ENCODE results near the gene ADCY7. TPM values are rescaled to one million over a fixed set of nuclear protein-coding genes. Genes with fewer than 3 reads are reported as not detected.
A peak's percentile ranks its signal among the peaks of the same experiment; 100 is the strongest.
"Not testable (repeated sequence)": the region's sequence is repeated elsewhere in the genome, so short reads cannot be mapped to it uniquely, and the experiment has no call there.

Gene ADCY7
- total RNA-seq (2014; rRNA removed; shearing (Covaris generic)) = 38.8 and 53.7 TPM in 2 replicates
- 19.7 and 29.7 TPM in 2 replicates for polyA plus RNA-seq (2015; cell fraction: cytosol; rRNA removed)
- polyA plus RNA-seq (2015; cell fraction: nucleus; rRNA removed) = 62.0 and 79.5 TPM in 2 replicates

DNA sequence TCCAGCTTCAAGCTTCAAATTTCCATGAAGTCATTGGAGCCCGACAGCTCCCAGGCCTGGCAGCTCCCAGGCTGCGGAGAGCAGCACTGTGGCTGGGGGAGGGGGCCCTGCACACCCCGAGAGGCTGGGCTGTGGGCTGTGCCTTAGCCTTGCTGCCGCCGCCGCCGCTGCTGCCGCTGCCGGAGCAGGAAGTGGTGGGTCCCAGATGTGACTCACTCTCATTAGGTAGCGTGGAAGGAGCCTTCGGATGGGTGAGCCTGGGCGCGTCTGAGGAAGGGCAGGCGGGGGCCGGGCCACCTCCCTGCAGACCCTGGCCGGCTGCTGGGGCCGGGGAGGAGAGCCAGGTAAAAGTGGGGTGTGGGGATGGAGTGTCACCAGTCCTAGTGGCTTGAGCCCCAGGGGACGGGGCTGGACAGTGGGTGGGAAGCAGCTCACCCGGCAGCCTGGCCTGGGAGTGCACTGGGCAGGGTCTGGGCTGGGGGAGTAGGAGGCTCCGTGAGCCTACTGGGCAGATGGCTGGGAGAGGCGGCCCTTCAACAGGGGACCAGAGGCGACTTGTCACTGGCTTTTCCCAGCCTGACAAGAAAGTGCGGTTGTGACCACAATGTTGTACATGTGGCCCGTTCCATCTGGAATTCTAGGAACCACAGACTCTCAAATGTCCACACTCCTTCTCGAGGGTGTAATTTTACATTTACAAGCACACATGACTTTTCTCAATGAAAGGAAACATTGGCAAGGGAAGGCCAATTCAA lies at the start of gene ADCY7:
Gene ADCY7 (plus strand): TSS at position 215 of the 755 bp plus-strand sequence. CDS start 21,629 bp downstream, outside the sequence.
- peak; percentile 91 for DNase-seq (ENCODE audit: low read depth)

DNA sequence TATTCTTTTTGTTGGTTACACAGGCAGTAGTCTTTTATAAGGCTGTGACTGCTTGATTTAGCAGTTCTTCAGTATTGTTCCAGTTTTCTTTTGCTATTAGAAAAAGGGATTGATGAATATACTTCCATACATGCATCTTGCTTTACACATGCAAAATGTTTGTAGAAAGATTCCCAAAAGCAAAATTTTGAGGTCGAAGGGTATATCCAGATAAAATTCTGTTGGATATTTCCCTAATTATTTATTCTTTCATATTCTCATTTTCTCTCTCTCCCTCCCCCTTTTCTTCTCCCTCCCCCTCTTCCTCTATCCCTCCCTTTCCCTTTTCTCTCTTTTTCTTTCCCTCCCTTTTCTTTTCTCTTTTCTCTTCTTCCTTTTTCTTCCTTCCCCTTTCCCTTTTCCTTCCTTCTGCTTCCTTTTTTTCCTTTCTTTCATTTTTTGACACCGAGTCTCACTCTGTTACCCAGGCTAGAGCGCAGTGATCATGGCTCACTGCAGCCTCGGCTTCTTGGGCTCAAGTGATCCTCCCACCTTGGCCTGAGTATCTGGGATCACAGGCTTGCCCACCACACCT lies 46.9 kb upstream of the ADCY7 start:
- no peak for DNase-seq (ENCODE audit: low read depth)

DNA sequence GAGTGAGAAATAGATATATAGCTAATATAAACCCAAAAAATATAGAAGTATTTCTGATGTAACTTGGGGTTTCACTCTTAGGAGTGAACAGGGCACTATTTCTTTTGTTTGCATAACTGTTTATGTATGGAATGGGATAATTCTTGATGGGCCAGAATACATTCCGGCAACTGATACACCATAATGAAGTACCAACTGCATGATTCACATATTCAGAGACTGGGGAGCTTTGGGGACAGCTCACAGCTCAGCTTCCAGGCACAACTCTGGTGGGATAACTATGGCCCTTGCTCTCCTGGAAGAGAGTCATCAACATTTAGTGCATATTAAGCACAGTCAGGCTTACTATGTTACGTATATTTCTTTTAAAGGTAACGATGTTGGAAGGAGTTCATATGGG lies 42.1 kb upstream of the ADCY7 start:
- no peak for DNase-seq (ENCODE audit: low read depth)

DNA sequence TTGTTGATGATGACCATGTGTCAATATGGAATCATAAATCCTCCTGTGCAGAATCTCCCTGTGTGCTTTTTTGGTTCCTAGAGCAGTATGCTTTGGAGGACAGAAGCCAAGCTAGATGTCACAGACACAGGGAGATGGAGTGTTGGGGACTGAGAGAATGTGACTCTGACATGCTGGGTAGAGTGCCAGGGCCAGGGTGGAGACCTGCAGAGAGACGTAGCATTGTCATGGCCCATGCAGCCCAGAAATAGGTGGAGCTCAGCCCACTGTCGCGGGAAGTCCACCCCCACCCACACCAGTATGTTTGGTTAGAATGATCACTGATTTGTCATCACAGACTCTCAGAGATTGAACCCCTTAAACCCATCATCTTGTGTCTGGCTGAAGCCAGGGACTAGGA lies 39.2 kb upstream of the ADCY7 start:
- no peak for DNase-seq (ENCODE audit: low read depth)

DNA sequence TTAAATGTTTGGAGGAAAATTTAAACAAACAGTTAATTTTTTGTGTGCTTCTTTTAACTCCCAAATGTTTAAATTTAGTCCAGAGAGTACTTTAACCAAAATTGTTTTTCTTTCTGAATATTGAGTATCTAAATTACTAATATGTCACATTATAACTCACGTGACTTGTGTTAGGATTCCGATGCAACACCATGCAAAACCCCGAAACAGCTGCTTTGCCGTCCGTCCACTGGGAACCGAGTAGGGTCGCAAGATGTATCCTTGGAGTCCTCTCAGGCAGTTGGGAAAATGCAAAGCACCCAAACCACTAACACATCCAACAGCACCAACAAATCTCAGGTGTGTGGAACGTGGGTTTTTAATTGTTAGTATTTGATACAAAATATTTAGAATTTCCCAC lies 38.7 kb upstream of the ADCY7 start:
- no peak for DNase-seq (ENCODE audit: low read depth)

DNA sequence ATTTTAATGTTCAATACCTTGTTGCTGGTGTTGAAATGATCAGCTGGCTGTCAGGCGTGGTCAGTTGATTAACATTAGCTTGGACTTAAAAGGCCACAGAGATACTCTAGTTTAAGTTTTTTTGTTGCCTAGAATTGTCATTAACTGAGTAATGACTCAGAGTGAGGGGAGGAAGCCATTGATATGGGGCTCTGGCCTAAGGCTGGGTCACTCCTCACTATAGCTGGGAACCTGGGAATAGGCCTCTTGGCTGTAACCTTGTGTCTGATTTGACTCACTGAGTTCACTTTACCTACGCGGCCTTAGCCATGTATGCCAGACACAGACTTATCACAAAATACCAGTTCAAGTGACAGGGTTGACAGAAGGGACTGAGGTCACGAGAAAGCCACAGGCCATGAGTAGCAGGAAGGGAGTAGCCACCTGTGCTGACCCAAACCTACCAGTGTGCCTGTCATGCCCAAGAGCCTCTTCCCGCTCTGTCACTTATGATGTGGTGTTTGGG lies 37.9 kb upstream of the ADCY7 start:
- DNase-seq (ENCODE audit: low read depth) = no peak

DNA sequence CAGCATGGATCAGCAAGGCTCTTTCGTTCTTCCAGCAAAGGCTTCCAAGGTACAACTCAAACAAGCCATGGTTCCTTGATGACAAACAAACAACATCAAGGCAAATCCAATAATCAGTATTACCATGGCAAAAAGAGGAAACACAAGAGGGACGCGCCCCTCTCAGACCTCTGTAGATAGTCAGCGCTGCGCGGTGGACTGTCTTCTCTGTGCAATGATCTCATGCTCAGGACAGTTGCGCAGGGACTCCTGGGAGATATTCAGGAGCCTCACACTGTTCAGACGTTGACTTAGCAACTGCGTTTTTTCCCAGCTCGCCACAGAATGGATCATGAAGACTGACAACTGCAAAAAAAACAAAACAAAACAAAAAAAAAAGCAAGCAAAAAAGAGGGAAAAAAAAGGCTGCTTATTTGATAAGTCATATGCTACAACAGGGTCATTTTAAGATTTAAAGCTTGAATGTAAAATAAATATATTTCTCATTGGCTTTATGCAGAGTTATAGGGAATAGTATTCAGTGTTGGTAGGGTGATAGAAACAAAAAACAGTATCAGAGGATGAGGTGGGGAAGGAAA lies 37.1 kb upstream of the ADCY7 start:
- DNase-seq (ENCODE audit: low read depth) = no peak

DNA sequence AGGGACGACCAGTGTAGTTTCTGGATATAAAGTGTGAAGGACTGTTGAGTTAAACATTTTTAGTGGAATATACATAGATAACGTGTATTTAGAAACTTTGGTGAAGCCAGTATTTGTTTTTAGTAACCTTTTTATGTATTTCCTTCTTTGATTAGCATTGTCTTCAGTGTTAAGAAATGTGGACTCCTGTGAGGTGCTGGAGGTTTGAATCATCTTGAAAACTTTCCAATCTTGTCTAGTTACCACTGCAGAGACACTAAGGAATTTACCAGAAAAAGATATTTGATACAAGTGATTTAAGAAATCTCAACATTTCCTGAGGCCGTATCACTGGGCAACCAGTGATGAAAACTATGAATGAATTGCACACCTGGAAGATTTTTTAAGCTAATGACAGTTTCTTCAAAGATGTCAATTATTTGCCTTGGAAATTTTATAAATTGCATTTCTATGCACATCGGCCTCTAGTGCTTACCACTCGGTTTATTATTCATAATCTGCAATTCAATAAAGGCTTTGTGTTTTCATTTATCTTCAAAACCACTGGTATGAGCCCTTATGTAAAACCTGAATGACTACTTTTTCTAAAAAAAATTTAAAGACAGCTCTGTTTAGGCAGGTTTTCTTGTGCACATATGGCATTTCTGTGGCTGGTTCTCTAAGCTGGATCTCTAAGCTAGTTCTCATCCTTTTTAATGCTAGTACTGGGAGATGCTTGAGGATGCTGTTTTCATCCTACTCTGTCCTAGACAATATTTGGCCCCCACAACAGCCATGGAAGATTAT lies 31.4 kb upstream of the ADCY7 start:
- DNase-seq (ENCODE audit: low read depth) = no peak

DNA sequence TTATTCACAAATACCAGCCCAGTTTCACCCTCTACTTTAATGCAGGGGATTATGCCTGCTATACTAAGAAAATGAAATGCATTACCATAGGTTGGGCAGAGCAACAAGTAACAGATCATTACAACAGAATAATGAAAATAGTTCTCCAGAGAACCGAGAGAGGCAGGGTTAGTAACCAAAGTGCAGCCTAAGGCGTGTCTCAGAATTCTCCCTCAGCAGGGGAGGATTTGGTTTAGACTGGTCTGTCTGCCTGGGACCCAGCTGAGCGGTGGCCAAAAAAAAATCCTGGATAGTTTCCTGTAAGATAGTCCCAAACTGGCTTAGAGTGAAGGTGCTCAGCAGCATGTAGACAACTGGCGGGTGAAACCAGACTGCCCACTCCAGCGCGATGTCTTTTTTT lies 30.8 kb upstream of the ADCY7 start:
- no peak for DNase-seq (ENCODE audit: low read depth)

DNA sequence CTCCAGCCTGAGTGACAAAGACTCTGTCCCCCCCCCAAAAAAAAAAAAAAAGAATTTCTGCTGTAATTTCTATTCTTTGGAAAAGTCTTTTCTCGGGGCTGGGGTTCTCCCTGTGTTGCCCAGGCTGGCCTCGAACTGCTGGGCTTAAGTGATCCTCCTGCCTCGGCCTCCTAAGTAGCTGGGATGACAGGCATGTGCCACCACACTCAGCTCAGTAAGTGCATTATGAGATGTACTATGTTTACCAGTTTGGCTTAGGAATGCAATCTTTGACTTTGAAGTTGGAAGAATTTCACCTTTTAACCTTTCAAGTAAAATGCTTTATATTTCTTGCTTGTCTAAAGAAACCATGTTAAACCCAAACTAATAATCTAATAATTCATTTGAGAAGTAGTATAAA lies 28.0 kb upstream of the ADCY7 start:
- no peak for DNase-seq (ENCODE audit: low read depth)

DNA sequence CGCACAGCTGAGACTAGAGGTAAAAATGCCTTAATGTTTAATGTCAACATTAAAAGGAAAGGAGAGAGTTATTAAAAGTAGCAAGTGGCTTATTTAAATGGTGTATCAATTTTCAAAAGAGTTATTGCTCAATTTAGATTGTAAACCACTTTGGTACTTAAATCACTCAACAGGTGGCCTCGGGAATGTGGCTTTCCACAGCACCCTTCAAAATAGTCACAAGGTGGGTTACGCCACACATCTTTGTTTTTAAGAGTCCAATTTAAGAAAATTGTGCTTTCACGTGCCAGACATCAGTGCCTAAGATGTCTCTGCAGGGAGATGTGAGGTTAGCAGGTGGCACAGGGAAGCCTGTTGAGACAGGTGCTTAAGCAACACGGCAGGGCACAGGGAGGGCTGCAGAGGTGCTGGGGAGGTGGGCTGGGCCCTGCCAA lies 27.5 kb upstream of the ADCY7 start:
- no peak for DNase-seq (ENCODE audit: low read depth)

DNA sequence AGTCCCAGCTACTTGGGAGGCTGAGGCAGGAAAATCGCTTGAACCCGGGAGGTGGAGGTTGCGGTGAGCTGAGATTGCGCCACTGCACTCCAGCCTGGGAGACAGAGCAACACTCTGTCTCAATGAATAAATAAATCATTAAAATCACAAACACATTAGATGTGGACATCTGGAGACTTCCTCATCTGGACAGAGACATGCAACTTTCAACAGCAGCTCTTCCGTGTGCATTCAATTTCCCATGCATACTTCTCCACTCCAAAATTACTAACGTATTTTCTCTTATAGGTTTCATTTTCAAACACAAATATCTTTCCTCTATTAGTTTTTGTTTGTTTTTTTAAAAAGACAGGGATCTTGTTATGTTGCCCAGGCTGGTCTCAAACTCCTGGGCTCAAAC lies 23.3 kb upstream of the ADCY7 start:
- not testable (repeated sequence) for DNase-seq (ENCODE audit: low read depth)

DNA sequence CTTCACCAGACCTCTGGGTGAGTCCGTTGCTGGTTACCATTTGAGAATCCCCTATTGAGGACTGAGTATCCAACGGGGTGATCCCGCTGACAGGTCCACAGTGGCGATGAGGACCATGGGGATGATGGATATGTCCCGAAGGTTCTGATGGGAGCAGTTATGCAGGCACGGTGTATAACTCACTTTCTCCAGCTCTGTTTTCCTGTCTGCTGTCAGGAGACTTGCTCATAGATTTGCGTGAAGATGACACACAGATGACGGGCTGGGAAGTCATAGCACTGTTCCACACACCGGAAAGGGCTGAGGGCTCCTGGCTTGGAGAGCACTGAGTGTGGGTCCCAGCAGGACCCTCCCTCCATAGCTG lies 22.2 kb upstream of the ADCY7 start:
- peak; percentile 81 for DNase-seq (ENCODE audit: low read depth)

DNA sequence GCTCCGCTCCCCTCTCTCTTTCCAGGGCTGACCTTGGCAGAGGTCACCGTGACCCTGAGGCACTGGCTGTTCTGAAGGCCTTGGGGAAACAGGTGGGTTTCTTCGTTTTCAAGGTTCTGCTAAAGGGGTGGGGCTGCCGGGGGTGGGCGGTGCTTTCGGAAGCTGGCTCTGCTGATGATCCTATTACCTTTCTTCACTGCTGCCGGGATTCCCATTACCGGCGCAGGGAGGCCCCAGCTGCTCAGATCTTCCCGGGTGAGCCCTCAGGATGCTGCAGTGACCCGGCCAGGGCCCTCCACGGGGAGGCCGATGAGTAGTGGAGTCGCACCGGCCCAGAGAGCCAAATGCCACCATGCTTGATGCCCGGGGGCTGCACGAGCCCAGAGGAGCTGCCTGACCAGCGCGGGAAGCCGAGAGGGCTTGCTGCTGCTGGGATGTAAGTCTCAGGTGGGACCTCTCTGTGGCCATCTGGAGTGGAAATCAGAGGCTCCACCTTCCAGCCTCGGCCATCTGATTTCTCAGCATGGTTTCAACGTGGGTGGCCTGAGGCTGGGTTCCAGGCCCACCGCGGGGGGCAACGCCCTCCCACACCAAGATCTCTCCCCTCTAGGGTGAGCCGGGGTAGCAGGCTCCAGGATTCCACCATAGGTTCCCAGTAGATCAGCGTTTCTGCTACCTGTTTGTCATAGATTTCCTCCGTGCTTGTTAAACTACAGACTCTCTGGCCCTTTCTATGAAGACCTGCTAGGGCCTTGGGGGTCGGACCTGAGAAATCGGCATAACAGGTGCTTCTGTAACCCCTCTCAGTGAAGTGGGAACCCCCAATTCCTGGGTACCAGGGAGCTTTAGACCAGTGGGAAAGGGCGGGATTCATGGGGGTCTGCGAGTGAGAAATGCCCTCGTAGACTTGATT lies 21.6 kb upstream of the ADCY7 start:
- DNase-seq (ENCODE audit: low read depth) = no peak

DNA sequence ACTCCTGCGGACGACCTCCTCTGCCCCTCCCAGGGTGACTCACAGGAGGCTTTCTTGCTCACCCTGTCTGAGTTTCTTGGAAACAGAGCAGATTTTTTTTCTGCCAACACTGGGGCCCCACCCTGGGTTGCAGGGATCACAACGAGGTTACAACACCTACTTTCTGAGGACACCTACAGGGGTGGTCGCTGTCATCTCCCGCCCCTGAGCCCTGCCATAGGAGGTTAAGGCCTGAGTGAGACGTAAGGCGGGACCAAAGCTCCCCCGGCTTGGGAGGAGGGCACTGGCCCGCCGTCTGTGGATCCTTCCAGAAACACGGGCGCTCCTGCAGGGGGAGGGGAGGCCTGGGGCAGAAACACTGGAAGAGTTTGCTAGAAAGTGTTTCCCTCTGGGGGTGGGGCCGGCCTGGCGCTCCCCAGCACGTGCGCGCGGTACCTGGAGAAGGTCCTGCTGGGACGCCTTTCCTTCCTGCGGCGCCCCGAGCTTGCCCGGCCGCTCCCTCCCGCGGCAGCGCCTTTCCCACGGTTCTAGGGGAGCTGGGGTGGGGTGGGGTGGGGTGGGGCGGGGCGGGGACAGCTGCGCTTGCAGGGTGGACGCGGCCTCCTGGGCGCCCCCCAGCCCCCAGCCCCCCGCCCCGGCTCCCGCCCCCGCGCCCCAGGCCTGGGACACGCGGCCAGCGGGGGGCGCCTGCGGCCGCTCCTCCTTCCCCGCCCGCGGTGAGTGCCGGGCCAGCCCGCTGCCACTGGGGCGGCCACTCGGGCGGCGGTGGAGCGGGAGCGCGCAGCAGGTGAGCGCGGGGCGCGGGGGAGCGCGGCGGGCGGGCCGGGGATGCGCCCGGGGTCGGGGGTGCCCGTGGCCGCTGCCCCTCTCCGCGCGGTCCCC lies 20.7 kb upstream of the ADCY7 start:
- peak; percentile 88 for DNase-seq (ENCODE audit: low read depth)

DNA sequence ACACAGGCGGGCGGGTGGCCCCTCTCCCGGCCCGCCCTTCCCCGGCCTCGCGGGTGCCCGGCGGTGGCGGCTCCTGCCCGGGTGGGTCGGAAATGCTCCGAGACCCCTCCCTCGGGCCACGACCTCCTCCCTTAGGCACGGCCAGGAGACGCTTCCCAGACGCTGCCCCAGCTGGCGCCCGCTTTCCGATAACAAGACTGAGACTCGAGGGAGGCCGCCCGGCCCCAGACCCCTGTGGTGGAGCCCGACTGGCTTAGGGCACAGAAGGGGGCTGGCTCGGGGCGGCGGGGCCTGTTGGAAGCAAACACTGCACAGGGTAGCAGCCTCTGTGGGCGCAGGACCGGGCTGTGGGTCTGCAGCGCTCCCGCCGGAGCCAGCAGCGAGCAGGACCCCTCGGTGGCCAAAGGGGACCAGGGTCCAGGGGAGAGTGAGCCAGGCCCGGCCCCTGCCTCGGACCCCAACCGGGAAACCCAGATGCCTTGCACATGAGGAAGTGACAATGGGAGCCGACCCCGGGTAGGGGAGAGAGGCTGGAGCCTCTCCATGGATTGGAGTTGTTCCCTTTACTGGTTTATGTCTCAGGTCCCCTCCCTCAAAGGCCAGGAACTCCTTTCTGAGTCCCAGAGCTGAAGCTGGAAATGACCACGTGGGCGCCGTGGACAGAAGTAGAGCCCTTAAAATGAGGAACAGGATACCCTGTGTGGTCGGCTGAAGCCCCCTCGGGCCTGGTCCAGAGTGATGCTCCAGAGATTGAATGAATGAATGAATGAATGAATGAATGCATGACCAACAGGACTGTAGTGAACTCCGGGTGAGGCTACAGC lies 19.8 kb upstream of the ADCY7 start:
- no peak for DNase-seq (ENCODE audit: low read depth)

DNA sequence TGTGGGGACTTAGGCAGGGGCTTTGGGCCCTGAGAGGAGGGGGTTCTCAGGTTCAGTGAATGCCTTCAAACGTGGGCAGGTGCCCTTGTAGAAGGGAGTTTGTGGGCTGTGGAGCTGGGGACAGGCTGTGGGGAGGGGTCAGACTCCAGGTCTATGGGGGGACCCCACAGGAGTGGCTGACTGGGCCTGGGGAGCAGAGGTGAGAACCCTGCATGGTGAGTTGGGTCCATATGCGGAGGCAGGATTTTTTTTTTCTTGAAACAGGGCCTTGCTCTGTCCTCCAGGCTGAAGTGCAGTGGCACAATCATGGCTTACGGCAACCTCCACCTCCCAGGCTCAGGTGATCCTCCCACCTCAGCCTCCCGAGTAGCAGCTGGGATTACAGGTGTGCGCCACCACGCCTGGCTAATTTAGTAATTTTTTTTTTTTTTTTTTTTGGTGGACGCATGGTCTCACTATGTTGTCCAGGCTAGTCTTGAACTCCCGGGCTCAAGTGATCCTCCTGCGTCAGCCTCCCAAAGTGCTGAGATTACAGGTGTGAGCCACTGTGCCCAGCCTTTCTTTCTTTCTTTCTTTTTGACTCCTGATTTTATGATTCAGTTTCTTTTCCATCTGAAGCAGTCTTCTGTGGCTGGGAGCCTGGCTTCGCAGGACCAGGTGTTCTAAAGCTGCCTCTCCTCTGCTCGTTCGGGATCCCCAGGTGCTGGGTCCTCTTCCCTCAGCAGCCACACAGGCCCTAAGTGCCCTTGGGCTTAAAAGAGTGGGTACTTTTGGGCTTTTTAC lies 19.0 kb upstream of the ADCY7 start:
- DNase-seq (ENCODE audit: low read depth) = no peak

Measured in HT1080 (cell line).